ENCODE measurements around the gene TAF4B. TPM values are rescaled to one million over a fixed set of nuclear protein-coding genes. Genes with fewer than 3 reads are reported as not detected.
"Not testable (repeated sequence)": the region's sequence is repeated elsewhere in the genome, so short reads cannot be mapped to it uniquely, and the experiment has no call there.

TAF4B gene
- polyA plus RNA-seq, 6 donors from 2014 or later = 4.9 to 13.5 (median 11.4) TPM

DNA sequence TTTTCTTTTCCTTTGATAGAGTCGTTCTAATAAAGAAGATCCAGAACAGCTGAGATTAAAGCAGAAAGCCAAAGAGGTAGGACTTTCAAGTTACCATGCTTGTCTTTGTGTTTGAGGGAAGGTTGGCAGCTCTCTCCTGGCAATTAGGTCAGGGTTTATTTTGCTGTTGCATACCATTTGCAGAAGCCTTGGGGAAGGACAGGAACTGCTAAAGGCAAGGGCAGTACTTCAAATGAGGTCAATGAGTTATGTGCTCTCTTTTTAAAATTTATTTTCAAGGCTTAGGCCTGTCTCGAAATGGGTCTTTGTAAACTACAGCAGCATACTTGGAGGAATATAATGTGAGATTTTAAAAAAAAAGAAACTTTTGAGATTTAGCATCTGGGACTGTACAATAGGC, 108.9 kb downstream of the TAF4B start:
- no peaks in the 10 kb centered on the region for H3K9me3 Mint-ChIP-seq
- DNase-seq (no peak), ATAC-seq (ENCODE audit: low read depth in 2 of 2) (no peak)
- no peak overlapping the region for H3K4me3 Mint-ChIP-seq
- H3K4me1 Mint-ChIP-seq = no peaks in the 10 kb centered on the region
- H3K36me3 Mint-ChIP-seq = peaks cover 0 to 14% of the 10 kb centered on the region in 2 donors
- H3K27me3 Mint-ChIP-seq = no peaks in the 10 kb centered on the region
- H3K27ac Mint-ChIP-seq = peak overlapping the region in 2 of 6 donors; percentile 8 to 49

- H3K27ac Mint-ChIP-seq = peak overlapping the region in 2 of 6 donors; percentile 10 to 58
These were observed 109.6 kb downstream of the TAF4B start for GRCh38 chr18:26335571-26336487.

DNA sequence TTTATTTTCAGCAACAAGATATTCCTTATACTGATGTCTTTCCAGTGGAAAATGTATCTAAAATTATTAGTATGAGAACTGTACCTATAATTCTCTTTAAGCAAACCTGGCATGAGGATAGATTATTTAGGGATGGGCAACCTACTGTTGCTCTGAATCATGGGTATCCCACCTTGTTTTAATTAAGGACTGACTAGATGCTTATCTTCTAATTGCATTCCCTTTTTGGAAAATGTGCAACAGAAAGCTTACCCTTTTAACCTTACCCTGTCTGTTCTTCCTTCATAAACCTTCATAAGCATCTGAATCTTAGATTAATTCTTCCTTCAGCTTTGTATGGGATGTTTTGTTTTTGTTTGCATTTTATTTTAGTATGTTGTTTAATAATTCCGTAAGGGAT, 110.3 kb downstream of the TAF4B start:
- Mint-ChIP-seq H3K4me1 (no peaks in the 10 kb centered on the region), H3K36me3 (peaks cover 9 to 20% of the 10 kb centered on the region in 2 donors), H3K27me3 (no peaks in the 10 kb centered on the region), H3K27ac (no peak overlapping the region), H3K4me3 (no peak overlapping the region), H3K9me3 (no peaks in the 10 kb centered on the region)
- no peak for DNase-seq
- ATAC-seq (ENCODE audit: low read depth in 2 of 2) = no peak

More at GRCh38 chr18:26335571-26336487, 109.6 kb downstream of the TAF4B start:
- Mint-ChIP-seq H3K9me3 (no peaks in the 10 kb centered on the region), H3K36me3 (peaks cover 1 to 14% of the 10 kb centered on the region in 2 donors), H3K4me1 (no peaks in the 10 kb centered on the region), H3K27me3 (no peaks in the 10 kb centered on the region), H3K4me3 (no peak overlapping the region)
- ATAC-seq (ENCODE audit: low read depth in 2 of 2) (no peak), DNase-seq (no peak)

DNA sequence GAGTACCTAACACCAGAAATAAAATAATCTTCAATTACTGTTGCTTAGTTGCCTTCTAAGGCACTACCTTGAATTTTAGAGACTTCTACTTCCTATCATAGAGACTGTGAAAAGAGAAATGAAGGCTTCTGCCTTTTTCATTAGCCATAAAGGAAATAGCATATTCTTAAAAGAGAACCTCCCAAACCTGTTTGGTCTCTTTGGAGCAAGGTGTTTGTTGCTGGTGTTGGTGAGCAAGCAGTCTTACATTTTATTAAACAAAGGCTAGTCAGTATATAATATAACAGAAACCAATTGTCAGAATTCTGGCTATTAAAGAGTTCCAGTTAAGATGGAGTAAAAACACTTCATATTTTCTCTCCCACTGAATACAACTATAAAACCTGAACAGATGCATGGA, 116.4 kb downstream of the TAF4B start:
- no peak overlapping the region for H3K4me3 Mint-ChIP-seq
- peaks cover 4 to 39% (median 27%) of the 10 kb centered on the region in 7 donors for H3K9me3 Mint-ChIP-seq
- H3K36me3 Mint-ChIP-seq = peaks cover 42 to 57% of the 10 kb centered on the region in 2 donors
- no peaks in the 10 kb centered on the region for H3K27me3 Mint-ChIP-seq
- no peak overlapping the region for H3K27ac Mint-ChIP-seq
- H3K4me1 Mint-ChIP-seq = peaks cover 0 to 5% (median 0%) of the 10 kb centered on the region in 3 donors
- DNase-seq = no peak
- no peak for ATAC-seq (ENCODE audit: low read depth in 2 of 2)

GRCh38 chr18:26350961-26351360, 124.7 kb downstream of the TAF4B start:
- peaks cover 36% of the 10 kb centered on the region in 2 donors for H3K36me3 Mint-ChIP-seq
- no peaks in the 10 kb centered on the region for H3K27me3 Mint-ChIP-seq
- H3K27ac Mint-ChIP-seq = peak overlapping the region in 1 of 6 donors; percentile 39
- DNase-seq = no peak
- H3K4me3 Mint-ChIP-seq = no peak overlapping the region
- ATAC-seq (ENCODE audit: low read depth in 2 of 2) = no peak
- peaks cover 5 to 35% (median 24%) of the 10 kb centered on the region in 7 donors for H3K9me3 Mint-ChIP-seq
- no peaks in the 10 kb centered on the region for H3K4me1 Mint-ChIP-seq

- Mint-ChIP-seq H3K36me3 (peaks cover 27 to 29% of the 10 kb centered on the region in 2 donors), H3K4me1 (no peaks in the 10 kb centered on the region), H3K9me3 (peaks cover 0 to under 1% (median 0%) of the 10 kb centered on the region in 7 donors), H3K4me3 (no peak overlapping the region), H3K27me3 (no peaks in the 10 kb centered on the region), H3K27ac (no peak overlapping the region)
- no peak for DNase-seq
- no peak for ATAC-seq (ENCODE audit: low read depth in 2 of 2)
These were observed 130.0 kb downstream of the TAF4B start for GRCh38 chr18:26356045-26356785.

- no peak overlapping the region for H3K4me3 Mint-ChIP-seq
- H3K27me3 Mint-ChIP-seq = no peaks in the 10 kb centered on the region
- H3K9me3 Mint-ChIP-seq = no peaks in the 10 kb centered on the region
- no peaks in the 10 kb centered on the region for H3K4me1 Mint-ChIP-seq
- no peak overlapping the region for H3K27ac Mint-ChIP-seq
- DNase-seq (no peak), ATAC-seq (ENCODE audit: low read depth in 2 of 2) (no peak)
- H3K36me3 Mint-ChIP-seq = peaks cover 26 to 28% of the 10 kb centered on the region in 2 donors
These were observed 131.7 kb downstream of the TAF4B start for GRCh38 chr18:26357960-26358359.

GRCh38 chr18:26362021-26362420, 135.8 kb downstream of the TAF4B start:
- Mint-ChIP-seq H3K9me3 (no peaks in the 10 kb centered on the region), H3K36me3 (peaks cover 31 to 36% of the 10 kb centered on the region in 2 donors), H3K4me3 (no peak overlapping the region), H3K4me1 (no peaks in the 10 kb centered on the region), H3K27ac (no peak overlapping the region), H3K27me3 (no peaks in the 10 kb centered on the region)
- ATAC-seq (ENCODE audit: low read depth in 2 of 2) = no peak
- no peak for DNase-seq

- no peaks in the 10 kb centered on the region for H3K27me3 Mint-ChIP-seq
These were observed 141.2 kb downstream of the TAF4B start for GRCh38 chr18:26367425-26367824.

GRCh38 chr18:26370037-26370436, 143.8 kb downstream of the TAF4B start:
- Mint-ChIP-seq H3K27me3 (no peaks in the 10 kb centered on the region), H3K27ac (no peak overlapping the region), H3K4me1 (no peaks in the 10 kb centered on the region), H3K4me3 (no peak overlapping the region), H3K36me3 (peaks cover 35 to 46% of the 10 kb centered on the region in 2 donors), H3K9me3 (no peaks in the 10 kb centered on the region)
- ATAC-seq (ENCODE audit: low read depth in 2 of 2) (no peak), DNase-seq (no peak)

More at GRCh38 chr18:26367425-26367824, 141.2 kb downstream of the TAF4B start:
- ATAC-seq (ENCODE audit: low read depth in 2 of 2) (no peak), DNase-seq (no peak)
- no peaks in the 10 kb centered on the region for H3K9me3 Mint-ChIP-seq
- no peaks in the 10 kb centered on the region for H3K4me1 Mint-ChIP-seq
- no peak overlapping the region for H3K27ac Mint-ChIP-seq
- peaks cover 35 to 36% of the 10 kb centered on the region in 2 donors for H3K36me3 Mint-ChIP-seq
- H3K4me3 Mint-ChIP-seq = no peak overlapping the region

DNA sequence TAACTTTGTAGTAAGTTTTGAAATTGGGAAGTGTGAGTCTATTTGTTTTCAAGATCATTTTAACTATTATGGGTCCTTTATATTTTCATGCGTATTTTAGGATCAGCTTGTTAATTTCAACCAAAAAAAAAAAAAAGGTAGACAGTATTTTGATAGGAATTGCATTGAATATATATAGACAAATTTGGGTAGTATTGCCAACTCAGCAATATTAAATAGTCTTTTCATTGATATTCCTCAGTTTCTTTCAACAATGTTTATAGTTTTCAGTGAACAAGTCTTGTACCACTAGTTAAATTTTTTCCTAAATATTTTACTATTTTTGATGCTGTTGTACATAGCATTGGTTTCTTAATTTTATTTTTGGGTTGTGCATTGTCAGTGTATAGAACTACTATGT, 149.9 kb downstream of the TAF4B start:
- DNase-seq (no peak), ATAC-seq (ENCODE audit: low read depth in 2 of 2) (no peak)
- no peak overlapping the region for H3K27ac Mint-ChIP-seq
- no peak overlapping the region for H3K4me3 Mint-ChIP-seq
- H3K36me3 Mint-ChIP-seq = peaks cover 0 to 23% of the 10 kb centered on the region in 2 donors
- H3K4me1 Mint-ChIP-seq = no peaks in the 10 kb centered on the region
- peaks cover 0 to 1% (median 0%) of the 10 kb centered on the region in 7 donors for H3K9me3 Mint-ChIP-seq
- H3K27me3 Mint-ChIP-seq = no peaks in the 10 kb centered on the region

DNA sequence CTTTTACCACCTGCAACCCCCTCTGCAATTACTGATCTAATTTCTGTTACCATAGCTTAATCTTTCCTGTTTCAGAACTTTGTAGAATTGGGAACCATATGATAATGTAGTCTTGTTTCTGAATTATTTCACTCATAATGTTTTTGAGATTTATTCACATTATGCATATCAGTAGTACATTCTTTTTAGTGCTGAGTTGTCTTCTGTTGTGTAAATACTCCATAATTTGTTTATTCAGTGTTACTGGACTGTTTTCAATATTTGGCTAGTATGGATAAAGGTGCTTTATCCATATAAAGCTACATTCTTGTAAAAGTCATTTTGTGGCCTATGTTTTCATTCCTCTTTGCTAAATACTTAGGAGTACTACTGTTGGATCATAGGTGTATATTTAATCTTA, 152.5 kb downstream of the TAF4B start:
- Mint-ChIP-seq H3K27ac (peak overlapping the region in 1 of 6 donors; percentile 30), H3K27me3 (no peaks in the 10 kb centered on the region), H3K4me1 (peaks cover 0 to 10% (median 0%) of the 10 kb centered on the region in 3 donors), H3K9me3 (peaks cover 0 to 1% (median 0%) of the 10 kb centered on the region in 7 donors), H3K4me3 (no peak overlapping the region), H3K36me3 (peaks cover 0 to 18% of the 10 kb centered on the region in 2 donors)
- no peak for DNase-seq
- no peak for ATAC-seq (ENCODE audit: low read depth in 2 of 2)

DNA sequence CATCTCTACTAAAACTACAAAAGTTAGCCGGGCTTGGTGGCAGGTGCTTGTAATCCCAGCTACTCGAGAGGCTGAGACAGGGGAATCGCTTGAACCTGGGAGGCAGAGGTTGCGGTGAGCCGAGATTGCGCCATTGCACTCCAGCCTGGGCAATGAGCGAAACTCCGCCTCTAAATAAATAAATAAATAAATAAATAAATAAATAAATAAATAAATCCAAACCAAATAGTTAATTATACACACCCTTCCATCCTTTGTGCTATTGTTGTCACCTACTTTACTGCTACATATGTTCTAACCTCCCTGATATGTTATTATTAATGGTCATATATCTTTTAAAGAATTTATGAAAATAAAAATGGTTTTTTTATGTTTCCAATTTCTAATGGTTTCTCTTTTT, 155.3 kb downstream of the TAF4B start:
- not testable (repeated sequence) for H3K27me3 Mint-ChIP-seq; H3K4me1 Mint-ChIP-seq; H3K27ac Mint-ChIP-seq; H3K9me3 Mint-ChIP-seq; H3K4me3 Mint-ChIP-seq; ATAC-seq (ENCODE audit: low read depth in 2 of 2); DNase-seq; H3K36me3 Mint-ChIP-seq
